Measurements from ENCODE around the gene MRPS7.

DNA sequence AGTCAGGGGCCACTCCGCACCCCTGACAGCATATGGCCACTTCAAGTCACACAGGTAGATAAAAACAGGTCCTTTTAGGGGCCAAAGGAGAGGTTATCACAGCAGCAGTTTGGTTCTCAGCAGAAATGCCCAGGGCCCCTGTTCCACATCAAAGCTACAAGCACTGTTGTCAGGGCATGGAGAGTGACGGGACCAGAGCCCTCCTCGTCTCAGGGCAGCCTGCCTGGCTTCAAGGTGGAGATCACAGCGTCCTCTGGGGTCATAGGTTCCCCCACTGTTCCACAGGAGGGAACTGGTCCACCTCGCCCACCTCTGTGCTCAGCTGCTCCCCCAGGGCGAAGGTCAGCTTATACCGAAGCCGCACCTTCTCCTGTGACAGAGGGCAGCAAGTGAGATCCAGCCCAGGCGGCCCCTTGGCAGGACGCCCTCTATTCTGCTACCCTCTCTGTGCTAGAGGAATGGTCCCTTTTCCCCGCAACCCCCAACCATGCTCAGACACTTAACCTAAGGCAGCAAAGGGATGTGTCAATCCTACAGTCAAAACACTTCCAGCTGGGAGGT, 23.6 kb upstream of the MRPS7 start:
- TF ChIP-seq CTCF (conservative IDR thresholded peaks at IDR 0.05 in 1 of 2, IDR thresholded peaks at IDR 0.05 in 1 of 2; ENCODE audit: low read depth in 1 of 2, low read length in 2 of 2) (no peak), EZH2 (IDR thresholded peaks at IDR 0.05; ENCODE audit: low read length, missing control alignments) (no peak)

Data from fibroblast of lung (primary cell).